GM18867 (cell line): ENCODE data around the gene NSG1.
"Not testable (repeated sequence)": the region's sequence is repeated elsewhere in the genome, so short reads cannot be mapped to it uniquely, and the experiment has no call there.

Experiments
- ATAC-seq: cut with Tn5 transposase; IDR thresholded peaks from one replicate; pipeline ENCODE4 v1.9.1; 2021; ENCODE audit warnings: mild to moderate bottlenecking, moderate library complexity; ENCODE audit not compliant: unreplicated experiment

Gene NSG1

GRCh38 chr4:4465238-4465637, 78.3 kb downstream of the NSG1 start:
- ATAC-seq = not testable (repeated sequence)
